Kidney tubule cell (primary cell): Measurements from ENCODE around the gene CYP2A6.
"Not testable (repeated sequence)": the region's sequence is repeated elsewhere in the genome, so short reads cannot be mapped to it uniquely, and the experiment has no call there.

Source experiments
- DNase-seq: peaks from one replicate; pipeline ENCODE4 v3.0.0-alpha.2; 2018; ENCODE audit warnings: low spot score

Gene CYP2A6

GRCh38 chr19:40846722-40847121 lies 3.5 kb downstream of the CYP2A6 start:
- not testable (repeated sequence) for DNase-seq

- DNase-seq: not testable (repeated sequence)
Measured at GRCh38 chr19:40843653-40844052, 6.6 kb downstream of the CYP2A6 start.

- DNase-seq: not testable (repeated sequence)
Measured at GRCh38 chr19:40842997-40843652, 7.1 kb downstream of the CYP2A6 start.

GRCh38 chr19:40842012-40842411 lies 8.2 kb downstream of the CYP2A6 start:
- not testable (repeated sequence) for DNase-seq

GRCh38 chr19:40838477-40838876 lies 11.8 kb downstream of the CYP2A6 start:
- not testable (repeated sequence) for DNase-seq

GRCh38 chr19:40836754-40837429 lies 13.4 kb downstream of the CYP2A6 start:
- no peak for DNase-seq

GRCh38 chr19:40833728-40834533 lies 16.3 kb downstream of the CYP2A6 start:
- not testable (repeated sequence) for DNase-seq

- not testable (repeated sequence) for DNase-seq
Measured at GRCh38 chr19:40832431-40832790, 17.8 kb downstream of the CYP2A6 start.

GRCh38 chr19:40831502-40832430 lies 18.5 kb downstream of the CYP2A6 start:
- DNase-seq: peak; percentile 53

- DNase-seq: not testable (repeated sequence)
Measured at GRCh38 chr19:40830741-40831140, 19.5 kb downstream of the CYP2A6 start.

- no peak for DNase-seq
Measured at GRCh38 chr19:40829205-40829604, 21.0 kb downstream of the CYP2A6 start.

- no peak for DNase-seq
Measured at GRCh38 chr19:40827386-40828247, 22.6 kb downstream of the CYP2A6 start.

GRCh38 chr19:40826699-40827385 lies 23.4 kb downstream of the CYP2A6 start:
- not testable (repeated sequence) for DNase-seq

- DNase-seq: not testable (repeated sequence)
Measured at GRCh38 chr19:40826312-40826698, 23.9 kb downstream of the CYP2A6 start.

- DNase-seq: not testable (repeated sequence)
Measured at GRCh38 chr19:40825460-40826095, 24.7 kb downstream of the CYP2A6 start.

GRCh38 chr19:40824916-40825315 lies 25.3 kb downstream of the CYP2A6 start:
- DNase-seq: not testable (repeated sequence)

- DNase-seq: not testable (repeated sequence)
Measured at GRCh38 chr19:40822704-40823553, 27.3 kb downstream of the CYP2A6 start.

- DNase-seq: no peak
Measured at GRCh38 chr19:40822161-40822560, 28.1 kb downstream of the CYP2A6 start.
